Breast epithelium (tissue), 4 donors: ENCODE measurements around the gene TOX2. TPM values are rescaled to one million over a fixed set of nuclear protein-coding genes. Genes with fewer than 3 reads are reported as not detected.

Source experiments
- DNase-seq, 2 donors: peaks; one replicate each; pipeline ENCODE4 v3.0.0-alpha.2; 2019; ENCODE audit warnings: low spot score in 2 of 2
- H3K27ac ChIP-seq, 2 donors: fragments of 200-600 bp; sonication (generic) in 1 of 2; one replicate each; pipeline ENCODE4 v1.5.1; 2016 to 2019; ENCODE audit warnings: mild to moderate bottlenecking in 1 of 2
- H3K27me3 ChIP-seq, 2 donors: fragments of 200-600 bp; sonication (generic) in 1 of 2; one replicate each; pipeline versions ENCODE4 v1.5.1 to v1.6.0; 2017 to 2019; ENCODE audit warnings: control low read depth in 1 of 2, mild to moderate bottlenecking in 1 of 2
- H3K36me3 ChIP-seq: fragments of 200-600 bp; one replicate; pipeline ENCODE4 v1.5.1; 2019
- H3K4me1 ChIP-seq, 2 donors: fragments of 200-600 bp; sonication (generic); one replicate each; pipeline ENCODE4 v1.5.1; 2016 to 2019; ENCODE audit warnings: control low read depth in 1 of 2
- H3K4me3 ChIP-seq, 3 donors: fragments of 200-600 bp; sonication (generic); 1 replicate in 2 of 3; 2 replicates in 1 of 3; pipeline ENCODE4 v1.5.1; 2016 to 2019; ENCODE audit warnings: mild to moderate bottlenecking in 3 of 3, moderate library complexity in 2 of 3
- H3K9me3 ChIP-seq, 2 donors: fragments of 200-600 bp; sonication (generic) in 1 of 2; one replicate each; pipeline ENCODE4 v1.5.1; 2016 to 2019; ENCODE audit warnings: control low read depth in 1 of 2
- CTCF ChIP-seq, 3 donors: fragments of 450-650 bp; IDR thresholded peaks; one replicate each; pipeline ENCODE4 v1.5.1; 2016 to 2017; ENCODE audit warnings: antibody characterized with exemption in 3 of 3, mild to moderate bottlenecking in 3 of 3, moderate library complexity in 3 of 3
- POLR2A ChIP-seq: fragments of 450-650 bp; IDR thresholded peaks from one replicate; pipeline ENCODE4 v1.6.1; 2016; ENCODE audit warnings: antibody characterized with exemption, mild to moderate bottlenecking, moderate library complexity
- POLR2AphosphoS5 ChIP-seq, 3 donors: sonication (generic); formaldehyde crosslinking; IDR thresholded peaks; one replicate each; pipeline ENCODE4 v1.6.1; 2017; ENCODE audit warnings: antibody characterized with exemption in 3 of 3
- intact Hi-C: fragments of 100-400 bp; cut with DNase I; formaldehyde crosslinking; loops from one replicate; pipeline ENCODE4 v1.15.1; 2023; ENCODE audit warnings: low total_unique reads
- total RNA-seq, 3 donors: library from RNA; depleted of rRNA; stranded (reverse); fragments of >200 nt; gene quantifications; one replicate each; pipeline ENCODE4 v1.1.0, GENCODE V29; 2016

Gene TOX2
- total RNA-seq, 3 donors from 2014 or later, result 0.44 to 7.4 (median 0.66) TPM

GRCh38 chr20:43916073-43916880 is 1.6 kb downstream of the TOX2 start:
- no peak for DNase-seq

GRCh38 chr20:43916881-43917371 is 2.3 kb downstream of the TOX2 start:
- TF ChIP-seq CTCF (IDR thresholded peaks at IDR 0.05), result no peak
- TF ChIP-seq POLR2AphosphoS5 (IDR thresholded peaks at IDR 0.05), result no peak
- no peak for TF ChIP-seq POLR2A
- no peak for DNase-seq
- Histone ChIP-seq H3K27ac (no peak overlapping the region), H3K27me3 (peaks cover 0 to 63% of the 10 kb centered on the region in 2 donors), H3K36me3 (no peaks in the 10 kb centered on the region), H3K4me3 (no peak overlapping the region), H3K9me3 (peaks cover 0 to 22% of the 10 kb centered on the region in 2 donors), H3K4me1 (no peaks in the 10 kb centered on the region)
- intact Hi-C loops, result no loop called here

More at GRCh38 chr20:43916073-43916880, 1.6 kb downstream of the TOX2 start:
- H3K36me3 ChIP-seq, result no peaks in the 10 kb centered on the region
- TF ChIP-seq POLR2AphosphoS5 (IDR thresholded peaks at IDR 0.05) (no peak), POLR2A (no peak), CTCF (IDR thresholded peaks at IDR 0.05) (no peak)
- intact Hi-C loops, result no loop called here
- no peak overlapping the region for H3K27ac ChIP-seq
- peak overlapping the region; percentile 40 to 60 (median 41) for H3K4me3 ChIP-seq
- peaks cover 0 to 22% of the 10 kb centered on the region in 2 donors for H3K9me3 ChIP-seq
- H3K4me1 ChIP-seq, result no peaks in the 10 kb centered on the region
- peaks cover 0 to 63% of the 10 kb centered on the region in 2 donors for H3K27me3 ChIP-seq

GRCh38 chr20:43917380-43917779 is 2.7 kb downstream of the TOX2 start:
- intact Hi-C loops, result no loop called here
- no peak overlapping the region for H3K27ac ChIP-seq

GRCh38 chr20:43919686-43920403 is 5.2 kb downstream of the TOX2 start:
- H3K27ac ChIP-seq, result no peak overlapping the region
- H3K9me3 ChIP-seq, result no peaks in the 10 kb centered on the region
- no peaks in the 10 kb centered on the region for H3K36me3 ChIP-seq
- no peak for DNase-seq
- intact Hi-C loops, result no loop called here
- H3K27me3 ChIP-seq, result peaks cover 0 to 49% of the 10 kb centered on the region in 2 donors
- TF ChIP-seq CTCF (IDR thresholded peaks at IDR 0.05), result no peak
- no peak for TF ChIP-seq POLR2A
- no peaks in the 10 kb centered on the region for H3K4me1 ChIP-seq
- H3K4me3 ChIP-seq, result no peak overlapping the region

More at GRCh38 chr20:43917380-43917779, 2.7 kb downstream of the TOX2 start:
- DNase-seq, result no peak
- H3K36me3 ChIP-seq, result no peaks in the 10 kb centered on the region
- H3K27me3 ChIP-seq, result peaks cover 0 to 62% of the 10 kb centered on the region in 2 donors
- no peaks in the 10 kb centered on the region for H3K4me1 ChIP-seq
- H3K9me3 ChIP-seq, result peaks cover 0 to 17% of the 10 kb centered on the region in 2 donors
- TF ChIP-seq CTCF (IDR thresholded peaks at IDR 0.05) (no peak), POLR2A (no peak), POLR2AphosphoS5 (IDR thresholded peaks at IDR 0.05) (no peak)
- no peak overlapping the region for H3K4me3 ChIP-seq

GRCh38 chr20:43920797-43921196 is 6.1 kb downstream of the TOX2 start:
- no peak for DNase-seq
- Histone ChIP-seq H3K36me3 (no peaks in the 10 kb centered on the region), H3K27ac (no peak overlapping the region), H3K9me3 (no peaks in the 10 kb centered on the region), H3K4me1 (peaks cover 0 to 4% of the 10 kb centered on the region in 2 donors), H3K27me3 (peaks cover 0 to 42% of the 10 kb centered on the region in 2 donors), H3K4me3 (no peak overlapping the region)
- TF ChIP-seq POLR2A (no peak), POLR2AphosphoS5 (IDR thresholded peaks at IDR 0.05) (no peak), CTCF (IDR thresholded peaks at IDR 0.05) (no peak)
- intact Hi-C loops, result no loop called here
